ENCODE measurements around the gene NTN5. TPM values are rescaled to one million over a fixed set of nuclear protein-coding genes. Genes with fewer than 3 reads are reported as not detected.

Gene NTN5
- total and polyA plus RNA-seq, 9 of the 15 experiments (the other 6 are each of a cell fraction or from before 2014, with no cell fraction given) = not detected

DNA sequence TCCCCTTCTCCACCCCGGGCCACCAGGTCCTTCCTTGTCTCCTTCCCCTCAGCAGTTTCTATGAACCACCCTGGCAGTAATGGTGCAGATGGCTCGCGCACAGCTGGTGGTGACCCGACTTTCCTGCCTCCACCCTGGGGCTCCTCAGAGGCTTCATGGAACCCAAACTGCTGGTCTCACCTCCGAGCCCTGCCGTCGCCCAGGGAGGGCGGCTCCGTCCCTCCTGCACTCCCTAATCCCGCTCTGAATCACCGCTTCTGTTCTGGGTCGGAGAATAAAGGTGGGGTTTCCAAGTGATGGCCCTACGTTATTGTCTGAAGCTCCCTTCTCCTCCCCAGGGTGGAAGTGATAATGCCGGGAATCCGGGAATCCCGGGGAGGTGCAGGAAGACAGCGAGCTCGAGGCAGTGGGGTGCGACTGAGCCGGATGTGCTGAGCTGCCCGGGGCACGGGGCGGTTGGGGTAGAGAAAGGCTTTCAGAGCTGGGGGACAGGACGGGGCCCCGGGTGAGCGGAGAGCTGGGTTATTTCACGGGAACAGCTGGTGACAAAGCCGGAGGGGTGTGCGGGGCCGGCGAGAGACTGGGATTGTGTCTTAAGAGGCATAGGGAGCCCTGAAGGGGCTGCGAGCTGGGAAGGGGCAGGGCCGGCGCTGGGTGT, 23.7 kb upstream of the NTN5 start:
- Histone ChIP-seq H3K9ac (ENCODE audit: insufficient read depth in 1 of 2, low read depth in 2 of 2, low read length in 2 of 2) (peak overlapping the region in 1 of 2 experiments; percentile 82; a peak in 2 of 4 replicates), H3K79me2 (ENCODE audit: control insufficient read depth, insufficient read depth, low read length) (no peaks in the 10 kb centered on the region), H3K9me3 (replicated peaks; ENCODE audit: control insufficient read depth, insufficient read depth, low read depth, low read length) (no peaks in the 10 kb centered on the region), H3K36me3 (ENCODE audit: control insufficient read depth, insufficient read depth, low read length) (no peaks in the 10 kb centered on the region), H3K9me1 (ENCODE audit: control insufficient read depth, insufficient read depth, low read length) (no peaks in the 10 kb centered on the region), H3K4me3 (no peak overlapping the region), H2AFZ (ENCODE audit: low read depth, low read length) (no peak overlapping the region), H3K27me3 (ENCODE audit: control insufficient read depth in 2 of 2, insufficient read depth in 2 of 2, low read length in 2 of 2) (no peaks in the 10 kb centered on the region), H3K4me2 (ENCODE audit: insufficient read depth, low read length) (no peak overlapping the region), H4K20me1 (replicated peaks; ENCODE audit: control insufficient read depth, insufficient read depth, low read length) (no peaks in the 10 kb centered on the region), H3K27ac (ENCODE audit: extremely low read depth, low read depth, low read length) (no peak overlapping the region), H3K4me1 (replicated peaks in 1 of 2; ENCODE audit: control insufficient read depth in 2 of 2, insufficient read depth in 2 of 2, low read length in 2 of 2) (peaks cover 10 to 27% of the 10 kb centered on the region in 2 experiments; a peak in 4 of 5 replicates)
- DNase-seq (ENCODE audit: extremely low read depth in 1 of 4, low spot score in 3 of 4) = no peak
- POLR2A ChIA-PET = interaction anchor here (1.5 kb wide), 1 partner anchor 21 kb away, joined by 4 read pairs; no protein-coding TSS in a partner anchor
- TF ChIP-seq RBM34 (IDR thresholded peaks at IDR 0.05; ENCODE audit: borderline replicate concordance, insufficient read depth, low read length) (no peak), ZBTB8A (IDR thresholded peaks at IDR 0.05; ENCODE audit: partially characterized antibody) (no peak)
- intact Hi-C loops (cut with micrococcal nuclease) = no loop called here
- CTCF ChIA-PET (ENCODE audit: low intra/inter-chr PET ratio) = interaction anchor here (0.6 kb wide), 1 partner anchor 50 kb away, joined by 3 read pairs; the partner anchor contains the start of gene CA11
- no peak for ATAC-seq
- 70% methylated on average over 25 of the region's 34 CpGs for WGBS (ENCODE audit: insufficient coverage, low coverage, missing lambda C conversion rate)
- no TSS peak for BruUV-seq (replicated peaks)
- no peak for FAIRE-seq
- in situ Hi-C loops (cut with MboI) = no loop called here

DNA sequence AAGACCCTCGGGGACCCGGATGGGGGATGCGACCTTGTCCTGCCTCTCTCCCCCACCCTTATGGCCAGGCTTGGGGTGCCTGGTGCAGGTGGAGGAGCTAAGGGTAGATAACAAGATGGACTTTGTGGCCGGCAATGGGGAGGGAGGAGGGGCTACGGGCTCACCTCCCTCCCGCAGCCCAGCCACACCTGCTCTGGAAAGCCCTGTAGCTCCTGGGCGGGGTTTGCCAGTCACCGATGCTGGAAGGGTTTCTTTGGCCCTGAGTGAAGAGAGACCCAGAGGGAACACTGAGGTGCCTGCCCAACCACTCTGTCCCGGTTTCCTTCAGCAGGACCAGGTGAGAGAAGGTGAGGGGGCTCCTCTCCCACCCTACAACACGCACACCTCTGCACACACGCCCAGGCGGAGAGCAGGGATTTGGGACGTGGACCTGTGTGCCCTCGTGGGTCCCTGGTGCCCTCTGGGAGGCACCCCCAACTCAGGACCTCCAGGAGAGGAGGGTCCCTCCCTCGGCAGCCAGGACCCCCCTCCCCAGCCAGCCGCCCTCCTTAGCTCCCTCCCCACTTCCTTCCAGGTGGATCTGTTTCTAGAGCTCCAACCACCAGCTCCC, 23.0 kb upstream of the NTN5 start, which contains the start of gene FUT2:
Gene FUT2 (plus strand): TSS at position 229 of the 610 bp plus-strand sequence. CDS start 6,986 bp downstream, outside the sequence.
- H3K9me3 ChIP-seq (replicated peaks; ENCODE audit: control insufficient read depth, insufficient read depth, low read depth, low read length) = no peaks in the 10 kb centered on the region
- peaks cover 10 to 27% of the 10 kb centered on the region in 2 experiments; a peak in 4 of 5 replicates for H3K4me1 ChIP-seq (replicated peaks in 1 of 2; ENCODE audit: control insufficient read depth in 2 of 2, insufficient read depth in 2 of 2, low read length in 2 of 2)
- no peak within 1 kb of the TSS for H3K4me3 ChIP-seq
- ATAC-seq (peak; percentile 46; the same call in 2 of the 3 replicates), DNase-seq (ENCODE audit: extremely low read depth in 1 of 4, low spot score in 3 of 4) (peak in 2 of 4 experiments; percentile 50 to 56), FAIRE-seq (no peak)
- no peak for TF ChIP-seq ZNF75A (CRISPR knock-in tag; IDR thresholded peaks at IDR 0.05)
- 52% methylated on average over 11 of the region's 16 CpGs for WGBS (ENCODE audit: insufficient coverage, low coverage, missing lambda C conversion rate)
- no peaks in the 10 kb centered on the region for H3K79me2 ChIP-seq (ENCODE audit: control insufficient read depth, insufficient read depth, low read length)
- peak within 1 kb of the TSS in 1 of 2 experiments; percentile 82; a peak in 2 of 4 replicates for H3K9ac ChIP-seq (ENCODE audit: insufficient read depth in 1 of 2, low read depth in 2 of 2, low read length in 2 of 2)
- ChIA-PET POLR2A (interaction anchor here (0.5 to 1.5 kb wide), 2 partner anchors 20 to 48 kb away, joined by 3 to 4 read pairs; no protein-coding TSS in a partner anchor), CTCF (ENCODE audit: low intra/inter-chr PET ratio) (interaction anchor here (0.6 kb wide), 1 partner anchor 43 kb away, joined by 3 read pairs; no protein-coding TSS in a partner anchor)
- H3K27me3 ChIP-seq (ENCODE audit: control insufficient read depth in 2 of 2, insufficient read depth in 2 of 2, low read length in 2 of 2) = no peaks in the 10 kb centered on the region
- in situ Hi-C loops (cut with MboI) = no loop called here
- no peaks in the 10 kb centered on the region for H3K9me1 ChIP-seq (ENCODE audit: control insufficient read depth, insufficient read depth, low read length)
- intact Hi-C loops (cut with micrococcal nuclease) = no loop called here
- H4K20me1 ChIP-seq (replicated peaks; ENCODE audit: control insufficient read depth, insufficient read depth, low read length) = no peaks in the 10 kb centered on the region
- no TSS peak for BruUV-seq (replicated peaks)
- H3K36me3 ChIP-seq (ENCODE audit: control insufficient read depth, insufficient read depth, low read length) = no peaks in the 10 kb centered on the region
- no peak within 1 kb of the TSS for H3K27ac ChIP-seq (ENCODE audit: extremely low read depth, low read depth, low read length)
- H3K4me2 ChIP-seq (ENCODE audit: insufficient read depth, low read length) = no peak within 1 kb of the TSS
- H2AFZ ChIP-seq (ENCODE audit: low read depth, low read length) = no peak within 1 kb of the TSS
